Activated naive CD4-positive, alpha-beta T cell treated with anti-CD3 and anti-CD28 coated beads for 36 hours (primary cell): Measurements from ENCODE around the gene EHBP1. TPM values are rescaled to one million over a fixed set of nuclear protein-coding genes. Genes with fewer than 3 reads are reported as not detected.

Experiments
- CTCF ChIA-PET: fragments of 350-600 bp; sonication (Branson Sonifier 250); formaldehyde crosslinking; loops from one replicate; lab custom pipeline; 2021; ENCODE audit warnings: antibody characterized with exemption; lab: Charles Lee
- DNase-seq: peaks from one replicate; pipeline ENCODE4 v3.0.0-alpha.2; 2020
- H3K27ac Mint-ChIP-seq: one replicate; pipeline ENCODE4 v1.8.0; 2021; ENCODE audit warnings: mild to moderate bottlenecking, mixed read lengths
- H3K27me3 Mint-ChIP-seq: one replicate; pipeline ENCODE4 v1.8.0; 2021; ENCODE audit warnings: low read depth, mixed read lengths
- H3K36me3 Mint-ChIP-seq: one replicate; pipeline ENCODE4 v1.8.0; 2021; ENCODE audit warnings: low read depth, mixed read lengths
- H3K4me1 Mint-ChIP-seq: one replicate; pipeline ENCODE4 v1.8.0; 2021; ENCODE audit warnings: low read depth, mixed read lengths
- H3K4me3 Mint-ChIP-seq: one replicate; pipeline ENCODE4 v1.8.0; 2021; ENCODE audit warnings: mild to moderate bottlenecking, moderate library complexity, mixed read lengths
- H3K9me3 Mint-ChIP-seq: one replicate; pipeline ENCODE4 v1.8.0; 2021; ENCODE audit warnings: mixed read lengths
- intact Hi-C: fragments of 100-400 bp; cut with micrococcal nuclease; formaldehyde crosslinking; loops from one replicate; pipeline ENCODE4 v1.15.1; 2023
- total RNA-seq, 2 experiments: library from RNA; stranded (reverse); gene quantifications; one replicate each; pipeline ENCODE4 v1.2.3, GENCODE V29; 2021

EHBP1 gene
- total RNA-seq, 2 experiments from 2014 or later, result 17.4 to 17.5 TPM

DNA sequence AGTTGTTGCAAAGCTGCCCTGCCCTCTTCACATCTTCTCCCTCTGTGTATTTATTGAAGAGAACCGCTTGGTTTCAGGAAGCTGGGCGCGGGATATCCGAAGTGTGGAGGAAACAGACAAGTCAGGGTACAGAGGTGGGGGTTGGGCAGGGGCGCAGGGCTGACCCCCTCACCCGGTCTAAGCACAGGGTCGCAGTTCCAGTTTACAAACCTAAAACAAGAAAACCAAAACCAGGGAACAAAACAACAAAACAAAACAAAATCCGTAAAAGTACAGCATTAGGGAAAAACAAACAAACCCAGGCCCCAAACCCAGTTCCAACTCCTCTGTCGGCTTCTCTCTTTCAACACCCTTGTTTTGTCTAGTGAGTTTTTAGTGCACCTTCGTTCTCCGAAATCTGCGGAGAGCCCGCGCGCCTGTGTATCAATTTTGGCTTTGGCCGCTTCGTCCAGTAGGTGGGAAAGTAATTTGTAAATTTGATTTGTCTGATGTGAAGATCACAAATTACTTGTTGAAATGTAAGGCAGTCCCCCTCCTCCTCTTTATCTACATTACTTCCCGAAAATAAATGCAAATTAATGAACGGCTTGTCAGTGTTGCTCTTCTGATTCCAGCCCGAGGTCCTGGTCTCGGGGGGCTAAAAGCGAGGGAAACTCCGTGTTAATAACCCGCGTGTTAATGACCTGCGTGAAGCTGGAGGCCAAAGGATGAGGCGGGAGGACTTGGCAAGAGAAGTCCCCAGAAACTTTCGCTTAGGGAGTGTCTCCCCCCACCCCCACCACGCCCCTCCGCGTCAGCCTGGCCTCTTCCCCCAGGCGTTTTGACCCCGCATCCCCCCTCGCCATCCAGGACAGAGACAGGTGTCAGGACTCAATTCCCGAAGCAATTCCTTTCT lies 352.0 kb downstream of the EHBP1 start:
- H3K9me3 Mint-ChIP-seq, result no peaks in the 10 kb centered on the region
- H3K27ac Mint-ChIP-seq, result no peak overlapping the region
- intact Hi-C loops, result loop anchor here (1.0 to 10.0 kb wide), 3 partner anchors 7 to 753 kb away; partner anchors contain the start of gene OTX1
- no peak for DNase-seq
- H3K4me3 Mint-ChIP-seq, result peak overlapping the region; percentile 63
- H3K27me3 Mint-ChIP-seq, result peaks cover 77% of the 10 kb centered on the region
- H3K4me1 Mint-ChIP-seq, result peaks cover 63% of the 10 kb centered on the region
- no peaks in the 10 kb centered on the region for H3K36me3 Mint-ChIP-seq
- CTCF ChIA-PET, result interaction anchor here (1.1 kb wide), 1 partner anchor 266 kb away, joined by 3 read pairs; no protein-coding TSS in a partner anchor

DNA sequence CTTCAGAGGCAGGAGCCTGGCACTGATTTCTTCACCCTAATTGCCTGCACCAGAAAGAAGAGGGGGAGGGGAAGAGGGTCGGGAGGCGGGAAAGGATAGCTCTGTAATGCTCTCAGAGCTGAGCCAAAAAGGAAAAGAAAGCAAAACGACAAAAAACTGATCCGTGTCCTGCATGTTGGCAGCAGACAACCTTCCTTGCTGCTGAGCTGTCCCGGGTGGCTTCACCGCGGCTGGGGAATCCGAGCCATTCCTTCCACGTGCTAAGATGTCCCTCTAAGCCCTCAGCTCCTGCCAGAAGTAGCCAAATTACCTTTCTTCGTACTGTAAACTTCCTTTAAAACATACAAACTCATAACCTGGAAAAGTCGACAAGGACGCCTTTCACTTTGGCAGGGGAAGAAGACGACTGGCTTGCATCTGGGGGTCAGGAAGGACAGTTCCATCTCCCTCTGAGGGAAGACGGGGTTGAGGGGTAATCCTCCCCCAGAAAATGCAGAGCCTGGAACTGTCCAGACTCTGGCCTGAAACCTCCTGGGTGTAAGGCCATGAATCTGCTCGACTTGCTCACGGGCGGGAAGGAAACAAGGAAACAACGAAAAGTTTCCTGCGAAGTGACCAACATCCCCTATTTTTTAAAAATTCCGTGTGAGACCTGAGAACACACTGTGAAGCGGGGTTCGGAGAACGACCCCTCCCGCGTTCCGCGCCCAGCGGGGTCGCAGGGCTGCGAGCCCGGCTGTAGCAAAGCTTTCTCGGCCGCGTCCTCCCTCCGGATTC lies 352.8 kb downstream of the EHBP1 start:
- peaks cover 71% of the 10 kb centered on the region for H3K27me3 Mint-ChIP-seq
- no peak overlapping the region for H3K27ac Mint-ChIP-seq
- H3K4me1 Mint-ChIP-seq, result peaks cover 56% of the 10 kb centered on the region
- no peaks in the 10 kb centered on the region for H3K36me3 Mint-ChIP-seq
- intact Hi-C loops, result loop anchor here (1.0 to 10.0 kb wide), 3 partner anchors 8 to 754 kb away; partner anchors contain the start of gene OTX1
- peak overlapping the region; percentile 63 for H3K4me3 Mint-ChIP-seq
- CTCF ChIA-PET, result interaction anchor here (0.5 to 1.1 kb wide), 2 partner anchors 267 to 295 kb away, joined by 3 to 4 read pairs; no protein-coding TSS in a partner anchor
- H3K9me3 Mint-ChIP-seq, result no peaks in the 10 kb centered on the region
- DNase-seq, result peak; percentile 8

DNA sequence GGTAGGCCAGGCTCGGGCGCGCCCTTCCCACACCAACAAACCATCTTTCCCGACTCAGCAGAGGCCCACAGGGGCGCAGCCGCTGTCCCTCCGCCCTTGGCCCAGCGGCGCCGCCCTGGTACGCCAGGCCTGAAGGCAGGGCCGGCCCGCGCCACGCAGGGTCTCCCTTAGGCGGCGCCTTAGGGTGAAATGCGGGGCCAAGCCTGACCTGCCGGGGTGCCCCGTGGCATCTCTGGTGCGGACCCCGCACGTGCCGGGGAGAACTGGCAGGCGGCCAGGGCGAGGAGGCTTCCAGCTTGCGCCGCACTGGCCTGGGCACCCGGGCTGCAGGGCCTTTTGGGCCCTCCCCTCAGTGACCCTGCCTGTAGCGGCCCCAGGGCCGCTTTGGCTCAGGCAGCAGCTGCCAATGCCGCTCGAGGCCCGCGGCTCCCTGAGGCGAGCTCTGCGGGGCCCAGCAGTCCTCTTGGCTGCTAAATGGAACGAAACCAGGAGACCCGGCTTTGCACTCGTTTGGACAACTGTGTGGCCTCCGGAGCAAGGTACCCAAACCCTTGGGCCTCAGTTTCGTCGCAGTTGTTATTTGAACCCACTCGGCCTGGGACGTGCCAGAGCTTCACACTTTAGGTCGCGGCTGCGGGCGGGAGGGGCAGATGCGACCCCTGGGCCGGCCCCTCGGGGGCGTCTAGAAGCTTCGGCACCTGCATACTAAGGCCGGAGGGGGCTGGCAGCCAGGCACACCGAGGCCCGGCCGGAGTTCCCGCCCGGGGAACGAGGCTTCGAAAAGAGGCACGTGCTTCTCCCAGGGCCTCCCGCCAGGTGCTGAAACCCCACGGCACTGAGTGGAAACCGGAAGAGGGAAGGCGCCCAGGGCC lies 353.6 kb downstream of the EHBP1 start:
- CTCF ChIA-PET, result interaction anchor here (0.5 kb wide), 1 partner anchor 296 kb away, joined by 4 read pairs; no protein-coding TSS in a partner anchor
- no peaks in the 10 kb centered on the region for H3K9me3 Mint-ChIP-seq
- peaks cover 49% of the 10 kb centered on the region for H3K4me1 Mint-ChIP-seq
- intact Hi-C loops, result loop anchor here (1.0 to 10.0 kb wide), 3 partner anchors 9 to 754 kb away; partner anchors contain the start of gene OTX1
- peak; percentile 11 for DNase-seq
- H3K4me3 Mint-ChIP-seq, result no peak overlapping the region
- H3K27me3 Mint-ChIP-seq, result peaks cover 72% of the 10 kb centered on the region
- H3K27ac Mint-ChIP-seq, result no peak overlapping the region
- no peaks in the 10 kb centered on the region for H3K36me3 Mint-ChIP-seq

DNA sequence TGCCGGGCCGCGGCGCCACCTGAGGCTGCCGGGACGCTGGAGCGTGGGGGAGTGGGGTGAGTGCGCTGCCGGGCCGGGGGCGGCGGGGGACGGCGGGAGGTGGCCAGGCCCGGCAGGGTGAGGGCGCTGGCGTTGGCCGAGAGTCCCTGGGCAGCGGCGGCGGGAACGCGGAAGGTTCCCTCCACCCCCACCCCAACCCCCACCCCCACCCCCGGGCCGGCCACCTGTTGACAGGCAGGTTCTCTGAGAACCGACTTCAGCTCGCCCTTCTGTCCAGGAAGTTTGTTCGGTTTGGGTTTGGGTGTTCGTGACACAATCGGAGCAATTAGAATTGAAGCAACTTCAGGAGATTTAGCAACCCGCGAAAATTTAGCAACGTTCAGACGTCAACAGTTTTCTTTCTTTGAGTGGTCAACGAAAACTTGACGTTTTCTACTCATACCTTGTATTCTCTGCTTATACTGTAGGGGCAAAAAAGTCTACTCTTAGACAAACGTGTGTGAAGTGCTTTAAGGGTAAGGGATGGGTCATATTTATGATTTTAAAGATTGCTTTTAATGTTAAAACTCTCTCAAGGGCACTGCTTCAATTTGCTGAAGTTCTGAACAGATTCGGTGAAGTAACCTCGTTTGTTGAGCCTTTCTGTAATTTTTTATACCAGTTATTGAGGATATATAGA lies 354.4 kb downstream of the EHBP1 start:
- CTCF ChIA-PET, result no interaction called here
- Mint-ChIP-seq H3K27me3 (peaks cover 69% of the 10 kb centered on the region), H3K9me3 (no peaks in the 10 kb centered on the region), H3K36me3 (no peaks in the 10 kb centered on the region), H3K4me1 (peaks cover 42% of the 10 kb centered on the region), H3K27ac (no peak overlapping the region), H3K4me3 (peak overlapping the region; percentile 22)
- no peak for DNase-seq
- intact Hi-C loops, result loop anchor here (5.0 to 10.0 kb wide), 2 partner anchors 362 to 755 kb away; no protein-coding TSS in a partner anchor

DNA sequence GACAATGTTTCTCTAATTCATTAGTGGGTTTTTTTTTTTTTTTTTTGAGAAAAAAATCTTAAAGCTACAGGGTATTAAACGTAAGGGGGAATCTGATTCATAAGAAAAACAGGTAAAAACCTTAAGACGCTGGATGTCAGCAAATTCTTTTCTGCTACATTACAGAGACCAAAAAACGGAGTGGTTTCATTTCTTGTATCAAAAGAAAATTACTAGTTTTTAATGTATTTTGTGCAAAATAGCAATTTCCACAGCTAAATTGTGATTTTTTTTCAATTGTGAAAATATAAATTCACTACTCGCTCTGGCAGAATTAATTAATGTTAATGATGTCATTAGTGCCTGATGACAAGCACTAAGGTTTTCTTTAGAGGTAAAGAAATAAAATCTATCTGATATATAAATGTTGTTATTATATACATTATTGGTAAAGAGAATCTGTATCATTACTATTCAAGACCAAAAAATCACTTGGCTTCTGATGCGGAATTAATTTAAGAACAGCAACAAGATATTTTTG lies 355.0 kb downstream of the EHBP1 start:
- Mint-ChIP-seq H3K9me3 (no peaks in the 10 kb centered on the region), H3K27me3 (peaks cover 66% of the 10 kb centered on the region), H3K4me3 (no peak overlapping the region), H3K36me3 (no peaks in the 10 kb centered on the region), H3K4me1 (peaks cover 39% of the 10 kb centered on the region), H3K27ac (no peak overlapping the region)
- CTCF ChIA-PET, result no interaction called here
- intact Hi-C loops, result no loop called here
- no peak for DNase-seq

DNA sequence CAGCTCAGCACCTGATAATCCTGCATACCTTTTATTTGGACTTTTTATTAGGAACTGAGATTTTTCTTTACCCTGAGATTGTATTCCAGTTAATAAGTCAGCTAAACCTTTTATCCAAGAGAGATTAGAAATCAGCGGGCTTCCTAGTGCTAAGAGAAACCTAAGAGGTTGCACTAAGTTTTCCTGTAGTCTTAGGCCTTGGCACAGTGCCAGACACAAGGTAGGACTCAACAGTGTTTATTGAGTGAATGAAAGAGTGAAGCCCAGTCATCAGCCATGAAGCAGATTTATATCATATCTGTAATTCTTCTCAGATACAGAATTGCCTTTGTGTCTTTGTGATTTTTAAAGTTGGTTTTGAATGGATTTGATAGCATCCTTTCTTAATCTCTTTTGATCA lies 358.7 kb downstream of the EHBP1 start:
- DNase-seq, result no peak
- peaks cover 49% of the 10 kb centered on the region for H3K27me3 Mint-ChIP-seq
- no peak overlapping the region for H3K27ac Mint-ChIP-seq
- intact Hi-C loops, result no loop called here
- H3K36me3 Mint-ChIP-seq, result no peaks in the 10 kb centered on the region
- CTCF ChIA-PET, result no interaction called here
- H3K4me1 Mint-ChIP-seq, result peaks cover 6% of the 10 kb centered on the region
- no peak overlapping the region for H3K4me3 Mint-ChIP-seq
- H3K9me3 Mint-ChIP-seq, result no peaks in the 10 kb centered on the region

DNA sequence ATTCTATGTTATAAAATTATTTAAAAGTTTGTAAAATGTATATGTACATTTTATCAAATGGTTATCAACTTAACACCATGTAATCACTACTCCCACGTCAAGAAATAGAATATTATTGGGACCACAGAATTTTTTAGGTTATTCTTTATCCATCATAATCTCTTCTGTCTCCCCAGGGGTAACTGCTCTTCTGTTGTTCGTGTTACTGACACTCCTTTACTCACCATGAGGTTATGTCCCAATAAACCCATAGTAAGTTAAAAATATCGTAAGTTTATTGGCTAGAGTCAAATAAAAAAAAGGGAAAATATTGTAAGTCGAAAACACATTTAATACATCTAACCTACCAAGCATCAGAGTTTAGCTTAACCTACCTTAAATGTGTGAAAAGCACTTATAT lies 359.1 kb downstream of the EHBP1 start:
- DNase-seq, result no peak
- H3K4me1 Mint-ChIP-seq, result peaks cover 4% of the 10 kb centered on the region
- H3K9me3 Mint-ChIP-seq, result no peaks in the 10 kb centered on the region
- H3K4me3 Mint-ChIP-seq, result no peak overlapping the region
- H3K27ac Mint-ChIP-seq, result no peak overlapping the region
- no peaks in the 10 kb centered on the region for H3K36me3 Mint-ChIP-seq
- CTCF ChIA-PET, result no interaction called here
- peaks cover 49% of the 10 kb centered on the region for H3K27me3 Mint-ChIP-seq
- intact Hi-C loops, result no loop called here

DNA sequence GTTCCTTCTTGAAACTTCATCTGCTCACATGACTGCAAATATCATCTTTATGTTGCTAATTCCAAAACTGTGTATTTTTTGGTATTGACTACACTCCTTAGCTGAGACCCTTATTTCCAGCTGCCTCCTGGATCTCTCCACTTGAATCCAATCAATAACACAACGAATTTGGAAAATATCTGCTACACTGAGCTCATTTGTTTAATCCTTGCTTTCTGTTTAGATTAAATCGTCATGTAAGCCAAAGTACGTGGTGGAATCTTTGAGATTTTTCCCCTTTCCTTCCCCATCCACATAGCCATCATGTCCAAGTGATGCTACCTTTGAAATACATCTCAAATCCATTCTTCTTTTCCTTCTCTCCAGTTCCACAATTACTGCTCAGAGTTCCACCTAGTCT lies 360.8 kb downstream of the EHBP1 start:
- H3K4me3 Mint-ChIP-seq, result no peak overlapping the region
- H3K27me3 Mint-ChIP-seq, result peaks cover 43% of the 10 kb centered on the region
- CTCF ChIA-PET, result no interaction called here
- no peak overlapping the region for H3K27ac Mint-ChIP-seq
- no peaks in the 10 kb centered on the region for H3K9me3 Mint-ChIP-seq
- intact Hi-C loops, result no loop called here
- H3K4me1 Mint-ChIP-seq, result no peaks in the 10 kb centered on the region
- DNase-seq, result no peak
- no peaks in the 10 kb centered on the region for H3K36me3 Mint-ChIP-seq

DNA sequence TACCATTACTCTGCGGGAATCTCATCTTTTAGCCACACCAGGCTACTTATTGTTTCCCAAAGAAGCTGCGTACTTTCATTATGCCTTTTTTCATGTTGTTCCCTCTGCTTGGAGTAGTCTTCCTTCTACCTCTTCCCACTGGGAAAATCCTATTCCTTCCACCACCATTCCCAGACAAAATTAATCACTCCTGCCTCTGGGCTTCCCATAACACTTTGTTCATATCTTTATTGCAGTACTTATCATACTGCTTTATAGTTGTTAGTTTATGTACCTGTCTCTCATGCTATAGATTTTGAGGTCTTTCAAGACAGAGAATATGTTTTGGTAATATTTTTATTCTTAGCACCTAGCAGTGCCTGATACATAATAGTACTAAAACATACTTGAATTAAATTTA lies 361.3 kb downstream of the EHBP1 start:
- no peak for DNase-seq
- Mint-ChIP-seq H3K36me3 (no peaks in the 10 kb centered on the region), H3K27me3 (peaks cover 43% of the 10 kb centered on the region), H3K4me1 (no peaks in the 10 kb centered on the region), H3K4me3 (no peak overlapping the region), H3K27ac (no peak overlapping the region), H3K9me3 (no peaks in the 10 kb centered on the region)
- CTCF ChIA-PET, result no interaction called here
- intact Hi-C loops, result no loop called here

DNA sequence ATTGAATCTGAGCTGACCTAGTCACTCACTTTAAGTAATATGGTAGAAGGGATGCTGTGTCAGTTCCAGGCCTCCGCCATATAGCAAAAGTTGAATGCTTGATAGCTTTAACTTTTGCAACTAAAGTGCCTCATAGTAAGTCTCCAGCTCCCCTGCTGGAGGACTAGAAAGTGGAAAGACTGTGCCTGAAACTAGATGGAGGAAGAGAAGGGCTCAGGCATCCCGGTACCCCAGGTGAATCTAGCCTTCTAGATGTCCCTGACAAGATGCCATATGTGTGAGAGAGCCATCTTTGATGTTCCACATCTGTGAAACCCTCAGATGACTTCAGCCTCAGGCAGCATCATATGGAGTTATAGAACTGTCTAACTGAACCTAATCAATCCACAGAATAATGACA lies 366.2 kb downstream of the EHBP1 start:
- H3K36me3 Mint-ChIP-seq, result no peaks in the 10 kb centered on the region
- CTCF ChIA-PET, result no interaction called here
- intact Hi-C loops, result no loop called here
- H3K4me1 Mint-ChIP-seq, result no peaks in the 10 kb centered on the region
- H3K9me3 Mint-ChIP-seq, result no peaks in the 10 kb centered on the region
- no peak for DNase-seq
- peaks cover 16% of the 10 kb centered on the region for H3K27me3 Mint-ChIP-seq
- H3K4me3 Mint-ChIP-seq, result no peak overlapping the region
- H3K27ac Mint-ChIP-seq, result no peak overlapping the region

DNA sequence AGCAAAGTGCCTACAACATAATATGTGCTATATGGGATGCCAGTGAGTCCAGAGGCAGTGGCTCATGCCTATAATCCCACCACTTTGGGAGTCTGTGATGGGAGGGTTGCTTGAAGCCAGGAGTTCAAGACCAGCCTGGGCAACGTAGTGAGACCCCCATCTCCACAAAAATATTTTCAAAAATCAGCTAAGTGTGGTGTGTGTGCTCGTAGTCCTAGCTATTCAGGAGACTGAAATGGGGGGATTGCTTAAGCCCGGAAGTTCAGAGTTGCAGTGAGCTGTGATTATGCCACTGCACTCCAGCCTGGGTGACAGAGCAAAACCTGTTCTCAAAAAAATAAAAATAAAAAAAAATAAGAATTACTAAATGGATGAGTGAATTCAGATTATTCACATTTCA lies 368.5 kb downstream of the EHBP1 start:
- no peaks in the 10 kb centered on the region for H3K9me3 Mint-ChIP-seq
- H3K27me3 Mint-ChIP-seq, result peaks cover 16% of the 10 kb centered on the region
- no peak overlapping the region for H3K27ac Mint-ChIP-seq
- H3K36me3 Mint-ChIP-seq, result no peaks in the 10 kb centered on the region
- intact Hi-C loops, result no loop called here
- CTCF ChIA-PET, result no interaction called here
- no peaks in the 10 kb centered on the region for H3K4me1 Mint-ChIP-seq
- DNase-seq, result no peak
- H3K4me3 Mint-ChIP-seq, result no peak overlapping the region
